Smooth muscle cell (in vitro differentiated cells): Measurements from ENCODE around the gene STEAP1B. TPM values are rescaled to one million over a fixed set of nuclear protein-coding genes. Genes with fewer than 3 reads are reported as not detected.

Experiments
- DNase-seq: peaks from one replicate; lab custom pipeline; 2025; ENCODE audit not compliant: unreplicated experiment; lab: John Stamatoyannopoulos, UW
- H2AFZ ChIP-seq: fragments of 200-600 bp; sonication (generic); 2 replicates; pipeline ENCODE4 v1.6.0; 2016; ENCODE audit warnings: antibody characterized with exemption, low read depth, mild to moderate bottlenecking
- H3F3A ChIP-seq: fragments of 200-600 bp; sonication (generic); 2 replicates; pipeline ENCODE4 v1.6.0; 2017; ENCODE audit warnings: antibody characterized with exemption, low read depth
- H3K27ac ChIP-seq: fragments of 200-600 bp; sonication (generic); 2 replicates; pipeline ENCODE4 v1.5.1; 2016; ENCODE audit warnings: low read depth, mild to moderate bottlenecking
- H3K27me3 ChIP-seq: fragments of 200-600 bp; sonication (generic); 2 replicates; pipeline ENCODE4 v1.6.1; 2016; ENCODE audit warnings: low read depth, mild to moderate bottlenecking
- H3K36me3 ChIP-seq: fragments of 200-600 bp; sonication (generic); 2 replicates; pipeline ENCODE4 v1.5.1; 2016; ENCODE audit warnings: low read depth
- H3K4me1 ChIP-seq: fragments of 200-600 bp; sonication (generic); 2 replicates; pipeline ENCODE4 v1.5.1; 2016; ENCODE audit warnings: low read depth
- H3K4me2 ChIP-seq: fragments of 200-600 bp; sonication (generic); 2 replicates; pipeline ENCODE4 v1.6.0; 2016; ENCODE audit warnings: mild to moderate bottlenecking
- H3K4me3 ChIP-seq: fragments of 200-600 bp; sonication (generic); 2 replicates; pipeline ENCODE4 v1.5.1; 2016; ENCODE audit warnings: mild to moderate bottlenecking
- H3K79me2 ChIP-seq: fragments of 200-600 bp; sonication (generic); 2 replicates; pipeline ENCODE4 v1.6.0; 2016; ENCODE audit warnings: low read depth, mild to moderate bottlenecking
- H3K9ac ChIP-seq: fragments of 200-600 bp; sonication (generic); 2 replicates; pipeline ENCODE4 v1.6.0; 2016; ENCODE audit warnings: low read depth
- H3K9me3 ChIP-seq: fragments of 200-600 bp; sonication (generic); replicated peaks from 2 replicates; pipeline ENCODE4 v1.5.1; 2016; ENCODE audit warnings: low read depth
- H4K20me1 ChIP-seq: fragments of 200-600 bp; sonication (generic); 2 replicates; pipeline ENCODE4 v1.6.0; 2016; ENCODE audit warnings: low read depth
- CTCF ChIP-seq: fragments of 200-600 bp; sonication (generic); IDR thresholded peaks from 2 replicates; pipeline ENCODE4 v1.5.1; 2017; ENCODE audit warnings: borderline replicate concordance, mild to moderate bottlenecking, antibody characterized with exemption; ENCODE audit not compliant: insufficient read depth, poor library complexity, severe bottlenecking
- WGBS: methylation state at CpG from one replicate; pipeline ENCODE4 v1.1.7; 2016; ENCODE audit warnings: low lambda C conversion rate; 5-methylcytosine and 5-hydroxymethylcytosine counted together
- polyA plus RNA-seq: library from polyadenylated mRNA; unstranded; fragments of >200 nt; fragmentation: Nextera tagmentation; extraction: Ambion mirVana; gene quantifications from 2 replicates; pipeline ENCODE4 v1.2.1, GENCODE V29; 2016
- total RNA-seq: library from RNA; depleted of rRNA; stranded (reverse); fragments of >200 nt; gene quantifications from 2 replicates; pipeline ENCODE4 v1.2.3, GENCODE V29; 2014

The STEAP1B gene
- total and polyA plus RNA-seq, 2 experiments from 2014 or later, result 0.40 TPM; not detected in 1

GRCh38 chr7:22419488-22419887, 80.5 kb downstream of the STEAP1B start:
- Histone ChIP-seq H3K36me3 (no peaks in the 10 kb centered on the region), H3K4me2 (no peak overlapping the region), H3K27me3 (no peaks in the 10 kb centered on the region), H3K9ac (no peak overlapping the region), H3K4me1 (no peaks in the 10 kb centered on the region), H3K9me3 (no peaks in the 10 kb centered on the region), H3K27ac (no peak overlapping the region), H2AFZ (no peak overlapping the region), H3K79me2 (no peaks in the 10 kb centered on the region), H4K20me1 (no peaks in the 10 kb centered on the region), H3F3A (no peaks in the 10 kb centered on the region), H3K4me3 (no peak overlapping the region)
- 96% methylated on average over 7 of the region's 7 CpGs for WGBS
- DNase-seq, result no peak
- no peak for TF ChIP-seq CTCF

- Histone ChIP-seq H3K4me3 (no peak overlapping the region), H3K79me2 (no peaks in the 10 kb centered on the region), H3K9me3 (no peaks in the 10 kb centered on the region), H4K20me1 (no peaks in the 10 kb centered on the region), H3K27me3 (no peaks in the 10 kb centered on the region), H3K4me1 (no peaks in the 10 kb centered on the region), H3K9ac (no peak overlapping the region), H3K4me2 (no peak overlapping the region), H3K36me3 (no peaks in the 10 kb centered on the region), H3K27ac (no peak overlapping the region), H3F3A (no peaks in the 10 kb centered on the region), H2AFZ (no peak overlapping the region)
- no peak for TF ChIP-seq CTCF
- DNase-seq, result no peak
- WGBS, result 91% methylated on average over 6 of the region's 6 CpGs
These were observed 81.5 kb downstream of the STEAP1B start for GRCh38 chr7:22418251-22419046.

GRCh38 chr7:22417841-22418240, 82.1 kb downstream of the STEAP1B start:
- Histone ChIP-seq H3K27ac (no peak overlapping the region), H3F3A (no peaks in the 10 kb centered on the region), H3K27me3 (no peaks in the 10 kb centered on the region), H3K9ac (no peak overlapping the region), H3K36me3 (no peaks in the 10 kb centered on the region), H3K4me3 (no peak overlapping the region), H3K4me1 (no peaks in the 10 kb centered on the region), H2AFZ (no peak overlapping the region), H4K20me1 (no peaks in the 10 kb centered on the region), H3K4me2 (no peak overlapping the region), H3K79me2 (no peaks in the 10 kb centered on the region), H3K9me3 (no peaks in the 10 kb centered on the region)
- no peak for TF ChIP-seq CTCF
- WGBS, result 98% methylated on average over 5 of the region's 5 CpGs
- DNase-seq, result no peak

GRCh38 chr7:22417349-22417748, 82.6 kb downstream of the STEAP1B start:
- no peak overlapping the region for H2AFZ ChIP-seq
- H3F3A ChIP-seq, result no peaks in the 10 kb centered on the region
- no peak for DNase-seq
- H3K79me2 ChIP-seq, result no peaks in the 10 kb centered on the region
- no peaks in the 10 kb centered on the region for H4K20me1 ChIP-seq
- TF ChIP-seq CTCF, result no peak
- no peak overlapping the region for H3K4me2 ChIP-seq
- H3K27me3 ChIP-seq, result no peaks in the 10 kb centered on the region
- WGBS, result 83% methylated on average over 2 of the region's 2 CpGs
- H3K9ac ChIP-seq, result no peak overlapping the region
- no peak overlapping the region for H3K27ac ChIP-seq
- H3K4me3 ChIP-seq, result no peak overlapping the region
- H3K4me1 ChIP-seq, result no peaks in the 10 kb centered on the region
- H3K36me3 ChIP-seq, result no peaks in the 10 kb centered on the region
- H3K9me3 ChIP-seq, result no peaks in the 10 kb centered on the region
